ENCODE data around the gene TDO2.

- TF ChIP-seq POLR2A (IDR thresholded peaks at IDR 0.05; ENCODE audit: low read length) = no peak
- TF ChIP-seq GATA1 (IDR thresholded peaks at IDR 0.05; ENCODE audit: low read depth, low read length) = no peak
Measured at GRCh38 chr4:155911905-155912304, 8.4 kb downstream of the TDO2 start.

Measured in erythroblast (primary cell).